Testis (tissue), 3 donors: ENCODE data around the gene GAK. TPM values are rescaled to one million over a fixed set of nuclear protein-coding genes. Genes with fewer than 3 reads are reported as not detected.

Experiments used
- DNase-seq: peaks from one replicate; pipeline ENCODE4 v3.0.0-alpha.2; 2019
- H3K27ac ChIP-seq, 2 donors: fragments of 200-600 bp; sonication (generic); one replicate each; pipeline ENCODE4 v1.5.1; 2019
- H3K27me3 ChIP-seq: fragments of 200-600 bp; sonication (generic); one replicate; pipeline ENCODE4 v1.5.1; 2019
- H3K36me3 ChIP-seq: fragments of 200-600 bp; sonication (generic); one replicate; pipeline ENCODE4 v1.5.1; 2017; ENCODE audit warnings: low read depth; ENCODE audit errors: missing control alignments
- H3K4me1 ChIP-seq: fragments of 200-600 bp; sonication (generic); one replicate; pipeline ENCODE4 v1.5.1; 2019
- H3K4me3 ChIP-seq, 2 donors: fragments of 200-600 bp; sonication (generic); one replicate each; pipeline ENCODE4 v1.5.1; 2017 to 2019
- H3K9me3 ChIP-seq: fragments of 200-600 bp; sonication (generic); one replicate; pipeline ENCODE4 v1.5.1; 2017
- POLR2A ChIP-seq: fragments of 450-650 bp; IDR thresholded peaks from one replicate; pipeline ENCODE4 v1.6.1; 2017; ENCODE audit warnings: antibody characterized with exemption, mild to moderate bottlenecking, moderate library complexity
- WGBS, 2 donors: methylation state at CpG; one replicate each; pipeline ENCODE4 v1.1.5; 2018; 5-methylcytosine and 5-hydroxymethylcytosine counted together
- intact Hi-C: fragments of 100-400 bp; cut with DNase I; formaldehyde crosslinking; loops from one replicate; pipeline ENCODE4 v1.15.1; 2023; ENCODE audit warnings: low total_unique reads
- polyA plus RNA-seq: library from polyadenylated mRNA; stranded (reverse); fragments of 350-450 nt; fragmentation: Illumina TruSeq; extraction: RNeasy Lipid Tissue Mini Kit (QIAGEN cat#74804); gene quantifications from one replicate; pipeline ENCODE4 v1.2.3, GENCODE V29; 2014; ENCODE audit warnings: low read depth, low replicate concordance; ENCODE audit not compliant: insufficient read depth
- total RNA-seq, 2 donors: library from RNA; depleted of rRNA; stranded (reverse); fragments of >200 nt; gene quantifications; one replicate each; pipeline ENCODE4 v1.2.3, GENCODE V29; 2016
- TF ChIP-seq, protein P1 (sequence below), 3 experiments: fragments of 450-650 bp in 2 of 3; fragments of 200-600 bp in 1 of 3; sonication (generic) in 1 of 3; IDR thresholded peaks; one replicate each; pipeline ENCODE4 v1.5.1; 2016 to 2019; ENCODE audit warnings: antibody characterized with exemption in 3 of 3, mild to moderate bottlenecking in 2 of 3, moderate library complexity in 1 of 3

The GAK gene
- total and polyA plus RNA-seq, 3 donors from 2014 or later: 130 to 229 (median 226) TPM

DNA sequence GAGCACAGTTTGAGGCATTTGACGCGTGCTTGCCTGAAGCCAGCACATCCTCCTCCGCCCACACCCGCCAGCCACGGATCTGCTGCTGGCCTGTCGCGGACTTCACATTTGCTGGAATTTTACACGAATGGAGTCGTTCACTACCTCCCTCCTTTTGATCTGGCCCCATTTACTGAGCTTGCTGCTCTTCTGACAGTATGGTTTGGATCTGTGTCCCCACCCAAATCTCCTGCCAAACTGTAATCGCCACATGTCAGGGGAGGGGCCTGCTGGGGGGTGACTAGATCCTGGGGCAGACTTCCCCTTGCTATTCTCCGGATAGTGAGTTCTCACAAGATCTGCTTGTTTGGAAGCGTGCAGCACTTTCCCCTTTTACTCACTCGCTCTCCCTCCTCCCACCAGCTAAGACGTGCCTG lies 86.3 kb downstream of the GAK start:
- Histone ChIP-seq H3K4me1 (no peaks in the 10 kb centered on the region), H3K4me3 (no peak overlapping the region), H3K9me3 (no peaks in the 10 kb centered on the region), H3K36me3 (no peaks in the 10 kb centered on the region), H3K27ac (no peak overlapping the region), H3K27me3 (no peaks in the 10 kb centered on the region)
- no peak for DNase-seq
- intact Hi-C loops: no loop called here
- 50 to 66% methylated on average over 9 to 14 of the region's 14 CpGs for WGBS, 2 donors
- no peak for TF ChIP-seq POLR2A
- TF ChIP-seq, protein P1, sequence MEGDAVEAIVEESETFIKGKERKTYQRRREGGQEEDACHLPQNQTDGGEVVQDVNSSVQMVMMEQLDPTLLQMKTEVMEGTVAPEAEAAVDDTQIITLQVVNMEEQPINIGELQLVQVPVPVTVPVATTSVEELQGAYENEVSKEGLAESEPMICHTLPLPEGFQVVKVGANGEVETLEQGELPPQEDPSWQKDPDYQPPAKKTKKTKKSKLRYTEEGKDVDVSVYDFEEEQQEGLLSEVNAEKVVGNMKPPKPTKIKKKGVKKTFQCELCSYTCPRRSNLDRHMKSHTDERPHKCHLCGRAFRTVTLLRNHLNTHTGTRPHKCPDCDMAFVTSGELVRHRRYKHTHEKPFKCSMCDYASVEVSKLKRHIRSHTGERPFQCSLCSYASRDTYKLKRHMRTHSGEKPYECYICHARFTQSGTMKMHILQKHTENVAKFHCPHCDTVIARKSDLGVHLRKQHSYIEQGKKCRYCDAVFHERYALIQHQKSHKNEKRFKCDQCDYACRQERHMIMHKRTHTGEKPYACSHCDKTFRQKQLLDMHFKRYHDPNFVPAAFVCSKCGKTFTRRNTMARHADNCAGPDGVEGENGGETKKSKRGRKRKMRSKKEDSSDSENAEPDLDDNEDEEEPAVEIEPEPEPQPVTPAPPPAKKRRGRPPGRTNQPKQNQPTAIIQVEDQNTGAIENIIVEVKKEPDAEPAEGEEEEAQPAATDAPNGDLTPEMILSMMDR (IDR thresholded peaks at IDR 0.05): no peak

DNA sequence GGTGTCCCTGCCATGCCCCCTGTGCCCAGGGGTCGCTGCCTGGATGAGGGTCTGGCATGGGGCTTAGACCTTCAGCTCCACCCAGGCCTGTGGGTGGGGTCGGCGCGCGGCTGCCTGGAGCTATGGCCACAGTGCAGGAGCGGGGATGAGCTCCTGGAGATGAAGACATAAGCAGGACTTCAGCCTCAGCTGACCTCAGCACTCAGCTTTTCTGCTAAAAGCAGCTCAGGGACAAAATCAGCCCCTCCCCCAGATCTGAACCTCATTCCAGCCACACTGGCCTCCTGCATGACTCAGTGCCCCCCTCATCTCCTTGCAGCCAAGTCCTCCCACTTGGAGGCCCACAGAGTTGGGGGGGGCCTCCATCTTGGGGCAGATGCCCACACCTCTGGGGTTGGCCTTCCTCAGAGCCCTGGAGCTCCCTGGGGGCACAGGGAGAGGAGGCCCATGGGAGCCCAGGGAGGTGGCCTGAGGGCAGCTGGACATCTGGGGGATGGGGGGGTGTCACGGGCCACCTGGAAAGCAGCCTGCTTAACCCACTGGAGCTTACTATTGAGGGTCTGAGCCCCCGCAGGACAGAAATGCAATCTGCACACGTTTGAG lies 86.8 kb downstream of the GAK start:
- 69 to 100% methylated on average over 1 to 9 of the region's 9 CpGs for WGBS, 2 donors

DNA sequence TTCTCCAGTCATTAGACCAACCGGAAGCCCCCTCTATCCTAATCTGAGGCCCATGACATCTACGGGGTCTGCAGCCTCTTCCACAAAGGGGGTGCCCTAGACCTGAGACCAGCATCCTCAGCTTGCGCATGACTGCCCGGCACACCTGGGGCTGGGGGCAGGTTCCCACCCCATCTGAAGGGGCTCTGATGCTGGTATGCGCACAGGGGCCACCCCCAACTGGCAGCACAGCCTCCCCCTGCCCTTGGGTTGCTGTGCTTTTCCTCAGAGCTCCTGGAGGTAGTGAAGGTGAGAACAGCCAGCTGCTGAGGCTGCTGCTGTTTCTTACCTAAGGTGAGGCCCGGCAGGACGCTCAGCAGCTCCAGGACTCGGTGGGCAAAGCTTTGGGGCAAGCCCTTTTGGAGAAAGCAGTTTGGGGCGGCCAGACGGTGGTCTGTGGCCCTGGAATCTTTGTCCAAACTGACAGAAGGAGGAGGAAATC lies 87.3 kb downstream of the GAK start:
- H3K27me3 ChIP-seq: no peaks in the 10 kb centered on the region
- H3K4me3 ChIP-seq: no peak overlapping the region
- intact Hi-C loops: no loop called here
- no peak overlapping the region for H3K27ac ChIP-seq
- H3K4me1 ChIP-seq: no peaks in the 10 kb centered on the region
- TF ChIP-seq, protein P1 (IDR thresholded peaks at IDR 0.05): no peak
- TF ChIP-seq POLR2A: no peak
- no peaks in the 10 kb centered on the region for H3K9me3 ChIP-seq
- DNase-seq: no peak
- WGBS, 2 donors: 86 to 90% methylated on average over 10 of the region's 10 CpGs
- H3K36me3 ChIP-seq: no peaks in the 10 kb centered on the region

More for the DNA sequence above, 86.8 kb downstream of the GAK start:
- TF ChIP-seq, protein P1 (IDR thresholded peaks at IDR 0.05): no peak
- no peak for TF ChIP-seq POLR2A
- intact Hi-C loops: no loop called here
- Histone ChIP-seq H3K27me3 (no peaks in the 10 kb centered on the region), H3K9me3 (no peaks in the 10 kb centered on the region), H3K4me1 (no peaks in the 10 kb centered on the region), H3K4me3 (no peak overlapping the region), H3K27ac (no peak overlapping the region), H3K36me3 (no peaks in the 10 kb centered on the region)
- DNase-seq: no peak

DNA sequence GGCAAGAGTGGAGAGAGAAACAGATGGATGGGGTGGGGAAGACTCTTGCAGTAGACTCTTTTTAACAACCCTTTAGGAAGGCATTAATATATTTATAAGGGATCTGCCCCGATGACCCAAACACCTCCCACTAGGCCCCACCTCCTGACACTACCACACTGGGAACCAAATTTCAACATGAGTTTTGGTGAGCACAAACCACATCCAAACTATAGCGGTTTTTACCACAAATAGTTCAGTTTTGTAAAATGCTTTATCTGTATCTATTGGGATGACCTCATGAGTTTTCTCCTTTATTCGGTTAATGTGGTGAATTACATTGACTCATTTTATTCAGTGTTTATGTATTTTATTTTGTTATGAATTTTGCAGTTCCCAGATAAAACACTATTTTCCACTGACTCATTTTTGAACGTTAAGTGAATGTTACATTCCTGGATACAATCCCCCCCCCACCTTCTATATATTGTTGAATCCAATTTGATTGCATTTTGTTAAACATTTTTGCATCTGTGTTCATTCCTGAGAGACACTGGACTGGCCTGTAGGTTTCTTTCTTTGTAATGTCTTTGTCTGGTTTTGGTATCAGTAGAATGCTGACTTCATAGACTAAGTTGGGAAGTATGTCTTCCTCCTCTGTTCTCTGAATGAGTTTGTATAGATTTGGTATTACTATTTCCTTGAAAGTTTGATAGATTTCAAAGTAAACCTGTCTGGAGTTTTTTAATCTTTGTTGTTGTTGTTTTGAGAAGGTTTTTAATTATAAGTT lies 92.3 kb downstream of the GAK start:
- Histone ChIP-seq H3K27me3 (no peaks in the 10 kb centered on the region), H3K27ac (no peak overlapping the region), H3K9me3 (no peaks in the 10 kb centered on the region), H3K4me3 (no peak overlapping the region), H3K4me1 (no peaks in the 10 kb centered on the region), H3K36me3 (no peaks in the 10 kb centered on the region)
- 94 to 96% methylated on average over 4 of the region's 4 CpGs for WGBS, 2 donors
- DNase-seq: no peak
- intact Hi-C loops: no loop called here
- no peak for TF ChIP-seq POLR2A
- TF ChIP-seq, protein P1 (IDR thresholded peaks at IDR 0.05): no peak
